PFSK-1 (cell line): ENCODE results near the gene EDRF1.

Source experiments
- POLR2AphosphoS5 ChIP-seq: IDR thresholded peaks from 2 replicates; pipeline ENCODE4 v1.6.1; 2012; ENCODE audit warnings: low read depth, mild to moderate bottlenecking, control low read depth, low read length, moderate library complexity
- REST ChIP-seq, 2 experiments: IDR thresholded peaks; 2 replicates each; pipeline versions ENCODE4 v1.6.1 to v1.8.0; 2011 to 2012; ENCODE audit warnings: low read depth in 2 of 2, low read length in 2 of 2, control low read depth in 1 of 2, inconsistent platforms in 1 of 2, mild to moderate bottlenecking in 1 of 2, moderate library complexity in 1 of 2; ENCODE audit not compliant: insufficient read depth in 1 of 2
- TAF1 ChIP-seq: IDR thresholded peaks from 2 replicates; pipeline ENCODE4 v1.6.1; 2012; ENCODE audit warnings: low read length, control low read depth, borderline replicate concordance; ENCODE audit not compliant: insufficient read depth

- TF ChIP-seq REST (IDR thresholded peaks at IDR 0.05; ENCODE audit: insufficient read depth in 1 of 2, low read depth in 2 of 2, low read length in 2 of 2): no peak
- no peak for TF ChIP-seq TAF1
- TF ChIP-seq POLR2AphosphoS5: no peak
Measured at GRCh38 chr10:125785791-125786190, 66.3 kb downstream of the EDRF1 start.
